ENCODE results near the gene PRKCE. TPM values are rescaled to one million over a fixed set of nuclear protein-coding genes. Genes with fewer than 3 reads are reported as not detected.

Gene PRKCE
- total RNA-seq, 1 experiment from 2014 or later: 2.4 TPM

DNA sequence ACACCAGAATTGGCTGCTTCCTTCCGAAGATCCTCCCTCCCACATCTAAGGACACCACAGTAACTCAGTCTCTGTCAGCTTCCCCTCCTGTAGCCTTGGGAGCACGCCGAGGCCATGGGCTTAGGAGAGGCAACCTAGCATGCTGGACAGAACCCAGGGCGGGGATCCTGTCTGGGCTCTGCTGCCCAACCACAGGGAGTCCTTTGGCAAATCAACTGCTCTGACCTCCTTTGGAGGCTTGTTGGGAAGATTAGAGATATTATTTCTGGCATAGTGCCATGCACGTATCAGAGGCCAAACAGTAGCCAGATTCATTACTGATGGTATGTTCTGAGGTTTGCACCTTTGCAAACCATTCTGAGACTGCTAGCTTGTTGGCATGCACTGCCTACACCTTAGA is 383.1 kb downstream of the PRKCE start:
- no TSS peak for BruUV-seq (replicated peaks)

DNA sequence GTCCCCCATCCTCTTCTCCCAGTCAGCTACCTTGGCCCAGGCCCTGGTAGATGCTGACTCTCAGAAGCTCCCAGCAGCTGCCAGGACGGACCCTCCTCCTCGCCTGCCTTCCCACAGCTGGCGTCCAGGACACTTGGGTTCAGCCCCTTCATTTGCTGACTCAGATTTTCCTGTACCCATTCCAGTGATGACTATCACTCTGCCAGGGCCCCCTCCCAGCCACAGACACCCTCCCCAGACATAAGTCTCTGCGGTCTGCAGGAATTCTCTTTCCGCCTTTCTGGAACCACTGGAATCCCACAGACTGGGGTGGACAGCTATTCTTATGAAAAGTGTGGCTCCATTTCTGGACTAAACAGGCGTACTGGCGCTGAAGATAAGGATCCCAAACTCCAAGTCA is 385.5 kb downstream of the PRKCE start:
- CTCF ChIA-PET: no interaction called here
- Histone ChIP-seq H3K4me3 (ENCODE audit: low read depth, low read length, poor library complexity, severe bottlenecking) (no peak overlapping the region), H3K36me3 (ENCODE audit: insufficient read depth, low read length, poor library complexity, severe bottlenecking) (no peaks in the 10 kb centered on the region), H3K4me1 (ENCODE audit: insufficient read depth, low read length, poor library complexity, severe bottlenecking) (no peaks in the 10 kb centered on the region), H3K27me3 (replicated peaks; ENCODE audit: insufficient read depth, low read depth, low read length, poor library complexity) (no peaks in the 10 kb centered on the region), H3K9me3 (ENCODE audit: low read depth, low read length, poor library complexity, severe bottlenecking) (no peaks in the 10 kb centered on the region), H3K27ac (ENCODE audit: low read depth, low read length, poor library complexity, severe bottlenecking) (no peak overlapping the region)
- no TSS peak for BruUV-seq (replicated peaks)
- DNase-seq (ENCODE audit: low spot score): no peak
- POLR2A ChIA-PET (ENCODE audit: low non-redundant PET): no interaction called here
- TF ChIP-seq EZH2 (IDR thresholded peaks at IDR 0.05; ENCODE audit: borderline replicate concordance, low read depth, low read length, poor library complexity, severe bottlenecking): no peak
- no peak for TF ChIP-seq CTCF (conservative IDR thresholded peaks at IDR 0.05; ENCODE audit: low read depth, low read length)
- intact Hi-C loops (cut with micrococcal nuclease; ENCODE audit: unreplicated experiment): no loop called here

More for the DNA sequence above, 383.1 kb downstream of the PRKCE start:
- Histone ChIP-seq H3K27me3 (replicated peaks; ENCODE audit: insufficient read depth, low read depth, low read length, poor library complexity) (no peaks in the 10 kb centered on the region), H3K4me1 (ENCODE audit: insufficient read depth, low read length, poor library complexity, severe bottlenecking) (peaks cover 11% of the 10 kb centered on the region), H3K4me3 (ENCODE audit: low read depth, low read length, poor library complexity, severe bottlenecking) (no peak overlapping the region), H3K9me3 (ENCODE audit: low read depth, low read length, poor library complexity, severe bottlenecking) (no peaks in the 10 kb centered on the region), H3K36me3 (ENCODE audit: insufficient read depth, low read length, poor library complexity, severe bottlenecking) (no peaks in the 10 kb centered on the region), H3K27ac (ENCODE audit: low read depth, low read length, poor library complexity, severe bottlenecking) (no peak overlapping the region)
- DNase-seq (ENCODE audit: low spot score): no peak
- TF ChIP-seq CTCF (conservative IDR thresholded peaks at IDR 0.05; ENCODE audit: low read depth, low read length): no peak
- no peak for TF ChIP-seq EZH2 (IDR thresholded peaks at IDR 0.05; ENCODE audit: borderline replicate concordance, low read depth, low read length, poor library complexity, severe bottlenecking)
- POLR2A ChIA-PET (ENCODE audit: low non-redundant PET): no interaction called here
- CTCF ChIA-PET: no interaction called here
- intact Hi-C loops (cut with micrococcal nuclease; ENCODE audit: unreplicated experiment): no loop called here

DNA sequence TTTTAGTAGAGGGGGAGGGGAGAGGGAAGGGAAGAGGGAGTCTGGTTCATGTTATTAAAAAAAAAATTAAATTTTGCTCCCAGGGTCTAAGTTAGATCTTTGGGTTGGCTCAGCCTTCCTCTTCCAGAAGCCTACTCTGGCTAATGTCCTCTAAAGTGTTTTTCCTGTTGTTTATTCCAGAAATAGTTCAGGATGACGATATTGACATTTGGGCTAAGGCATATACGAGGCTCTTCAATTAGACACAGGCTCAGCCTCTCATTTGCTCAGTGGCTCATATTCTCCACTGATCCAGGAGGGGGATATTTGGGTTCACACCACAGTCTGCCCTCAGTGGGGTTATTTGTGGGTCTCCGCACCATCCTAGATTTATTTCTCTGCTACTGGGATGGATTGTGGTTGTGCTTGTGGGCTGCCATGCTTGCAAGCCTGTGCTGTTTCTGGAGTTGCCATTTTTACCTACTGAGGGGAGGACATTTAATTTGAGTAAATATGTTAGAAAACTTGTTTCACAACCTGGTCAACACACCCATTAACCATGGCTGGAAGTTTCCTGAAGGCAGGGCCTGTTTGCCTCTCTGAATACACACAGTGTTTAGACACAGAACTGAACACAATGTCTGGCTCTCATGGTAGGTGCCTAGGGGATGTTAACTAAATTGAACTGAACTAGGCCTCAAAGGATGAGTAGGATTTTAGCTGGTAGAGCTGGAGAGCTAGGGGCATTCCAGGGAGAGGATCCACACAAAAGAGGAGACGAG is 388.2 kb downstream of the PRKCE start:
- BruUV-seq (replicated peaks): no TSS peak
- Histone ChIP-seq H3K36me3 (ENCODE audit: insufficient read depth, low read length, poor library complexity, severe bottlenecking) (no peaks in the 10 kb centered on the region), H3K27me3 (replicated peaks; ENCODE audit: insufficient read depth, low read depth, low read length, poor library complexity) (no peaks in the 10 kb centered on the region), H3K9me3 (ENCODE audit: low read depth, low read length, poor library complexity, severe bottlenecking) (no peaks in the 10 kb centered on the region), H3K4me1 (ENCODE audit: insufficient read depth, low read length, poor library complexity, severe bottlenecking) (no peaks in the 10 kb centered on the region), H3K27ac (ENCODE audit: low read depth, low read length, poor library complexity, severe bottlenecking) (no peak overlapping the region), H3K4me3 (ENCODE audit: low read depth, low read length, poor library complexity, severe bottlenecking) (no peak overlapping the region)
- intact Hi-C loops (cut with micrococcal nuclease; ENCODE audit: unreplicated experiment): no loop called here
- TF ChIP-seq EZH2 (IDR thresholded peaks at IDR 0.05; ENCODE audit: borderline replicate concordance, low read depth, low read length, poor library complexity, severe bottlenecking) (no peak), CTCF (conservative IDR thresholded peaks at IDR 0.05; ENCODE audit: low read depth, low read length) (no peak)
- ChIA-PET POLR2A (ENCODE audit: low non-redundant PET) (no interaction called here), CTCF (no interaction called here)
- DNase-seq (ENCODE audit: low spot score): no peak
